Lower lobe of right lung (tissue), 2 donors: ENCODE data around the gene TMED6. TPM values are rescaled to one million over a fixed set of nuclear protein-coding genes. Genes with fewer than 3 reads are reported as not detected.
"Not testable (repeated sequence)": the region's sequence is repeated elsewhere in the genome, so short reads cannot be mapped to it uniquely, and the experiment has no call there.

Experiments used
- ATAC-seq, 2 donors: fragments of 200-7000 bp; cut with Tn5 transposase; one replicate each; pipeline ENCODE4 v1.9.1; 2020 to 2022; ENCODE audit warnings: mild to moderate bottlenecking in 2 of 2, moderate library complexity in 2 of 2
- DNase-seq: peaks from one replicate; pipeline ENCODE4 v3.0.0-alpha.2; 2020
- H3K27ac ChIP-seq: fragments of 200-600 bp; one replicate; pipeline ENCODE4 v1.8.0; 2022
- H3K27me3 ChIP-seq: fragments of 200-600 bp; one replicate; pipeline ENCODE4 v1.8.0; 2022; ENCODE audit warnings: low read depth
- H3K36me3 ChIP-seq: fragments of 200-600 bp; one replicate; pipeline ENCODE4 v1.8.0; 2022; ENCODE audit warnings: mild to moderate bottlenecking
- H3K4me1 ChIP-seq: fragments of 200-600 bp; one replicate; pipeline ENCODE4 v1.8.0; 2022
- H3K4me3 ChIP-seq: fragments of 200-600 bp; one replicate; pipeline ENCODE4 v1.8.0; 2022; ENCODE audit warnings: mild to moderate bottlenecking
- H3K9me3 ChIP-seq: fragments of 200-600 bp; one replicate; pipeline ENCODE4 v1.8.0; 2022
- intact Hi-C: fragments of 100-400 bp; cut with DNase I; formaldehyde crosslinking; loops from one replicate; pipeline ENCODE4 v1.11.0; 2022
- total RNA-seq: library from RNA; stranded (reverse); fragmentation: NEBNext Ultra II Directional; extraction: Animal tissue kit (Norgen Biotek cat#: 25700); gene quantifications from one replicate; pipeline ENCODE4 v1.2.1, GENCODE V29; 2021
- TF ChIP-seq, protein P1 (sequence below): fragments of 200-600 bp; IDR thresholded peaks from one replicate; pipeline ENCODE4 v1.8.0; 2022; ENCODE audit warnings: antibody characterized with exemption, mild to moderate bottlenecking
- donor health status: DM: no; HTN: yes; CAD: no; lungs with severe emphysema.

The TMED6 gene
- total RNA-seq, 1 donor from 2014 or later, result 0.77 TPM

GRCh38 chr16:69307091-69307490 is 44.5 kb downstream of the TMED6 start:
- ATAC-seq (no peak), DNase-seq (no peak)
- no peak overlapping the region for H3K4me3 ChIP-seq
- H3K9me3 ChIP-seq, result no peaks in the 10 kb centered on the region
- H3K27me3 ChIP-seq, result no peaks in the 10 kb centered on the region
- peaks cover 9% of the 10 kb centered on the region for H3K4me1 ChIP-seq
- H3K27ac ChIP-seq, result no peak overlapping the region
- TF ChIP-seq, protein P1, sequence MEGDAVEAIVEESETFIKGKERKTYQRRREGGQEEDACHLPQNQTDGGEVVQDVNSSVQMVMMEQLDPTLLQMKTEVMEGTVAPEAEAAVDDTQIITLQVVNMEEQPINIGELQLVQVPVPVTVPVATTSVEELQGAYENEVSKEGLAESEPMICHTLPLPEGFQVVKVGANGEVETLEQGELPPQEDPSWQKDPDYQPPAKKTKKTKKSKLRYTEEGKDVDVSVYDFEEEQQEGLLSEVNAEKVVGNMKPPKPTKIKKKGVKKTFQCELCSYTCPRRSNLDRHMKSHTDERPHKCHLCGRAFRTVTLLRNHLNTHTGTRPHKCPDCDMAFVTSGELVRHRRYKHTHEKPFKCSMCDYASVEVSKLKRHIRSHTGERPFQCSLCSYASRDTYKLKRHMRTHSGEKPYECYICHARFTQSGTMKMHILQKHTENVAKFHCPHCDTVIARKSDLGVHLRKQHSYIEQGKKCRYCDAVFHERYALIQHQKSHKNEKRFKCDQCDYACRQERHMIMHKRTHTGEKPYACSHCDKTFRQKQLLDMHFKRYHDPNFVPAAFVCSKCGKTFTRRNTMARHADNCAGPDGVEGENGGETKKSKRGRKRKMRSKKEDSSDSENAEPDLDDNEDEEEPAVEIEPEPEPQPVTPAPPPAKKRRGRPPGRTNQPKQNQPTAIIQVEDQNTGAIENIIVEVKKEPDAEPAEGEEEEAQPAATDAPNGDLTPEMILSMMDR, result no peak
- intact Hi-C loops, result no loop called here
- H3K36me3 ChIP-seq, result peaks cover 18% of the 10 kb centered on the region

GRCh38 chr16:69306031-69306430 is 45.6 kb downstream of the TMED6 start:
- ATAC-seq (no peak), DNase-seq (no peak)
- Histone ChIP-seq H3K36me3 (peaks cover 29% of the 10 kb centered on the region), H3K4me1 (peaks cover 5% of the 10 kb centered on the region), H3K27me3 (no peaks in the 10 kb centered on the region), H3K9me3 (no peaks in the 10 kb centered on the region), H3K27ac (no peak overlapping the region), H3K4me3 (no peak overlapping the region)
- intact Hi-C loops, result no loop called here
- TF ChIP-seq, protein P1, result no peak

- H3K4me3 ChIP-seq, result no peak overlapping the region
These were observed 49.3 kb downstream of the TMED6 start for GRCh38 chr16:69302301-69302700.

DNA sequence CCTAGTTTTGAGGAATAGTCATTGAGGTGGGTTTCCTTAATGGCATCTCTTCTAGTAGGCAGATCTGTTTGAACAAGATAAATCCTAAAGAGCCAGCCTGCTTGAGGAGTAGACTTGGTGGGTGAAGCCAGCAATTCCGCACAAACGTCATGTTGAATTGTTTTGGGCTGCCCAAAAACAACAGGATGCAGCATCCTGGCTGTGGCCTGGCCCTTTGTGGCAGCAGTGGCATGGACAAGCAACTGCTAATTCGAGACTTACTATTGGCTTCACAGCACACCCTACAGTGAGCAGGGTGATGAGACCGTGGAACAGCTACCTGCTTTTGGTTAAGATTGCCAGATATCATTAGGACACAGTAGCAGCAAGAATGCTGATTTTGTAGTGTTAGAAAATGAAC is 49.7 kb downstream of the TMED6 start:
- H3K9me3 ChIP-seq, result no peaks in the 10 kb centered on the region
- no peak overlapping the region for H3K4me3 ChIP-seq
- H3K27me3 ChIP-seq, result no peaks in the 10 kb centered on the region
- ATAC-seq, result no peak
- no peak overlapping the region for H3K27ac ChIP-seq
- intact Hi-C loops, result no loop called here
- peaks cover 47% of the 10 kb centered on the region for H3K36me3 ChIP-seq
- DNase-seq, result no peak
- peaks cover 8% of the 10 kb centered on the region for H3K4me1 ChIP-seq
- TF ChIP-seq, protein P1, result no peak

More at GRCh38 chr16:69302301-69302700, 49.3 kb downstream of the TMED6 start:
- intact Hi-C loops, result no loop called here
- ATAC-seq (no peak), DNase-seq (no peak)
- no peak overlapping the region for H3K27ac ChIP-seq
- H3K27me3 ChIP-seq, result no peaks in the 10 kb centered on the region
- peaks cover 47% of the 10 kb centered on the region for H3K36me3 ChIP-seq
- peaks cover 8% of the 10 kb centered on the region for H3K4me1 ChIP-seq
- TF ChIP-seq, protein P1, result no peak
- H3K9me3 ChIP-seq, result no peaks in the 10 kb centered on the region

- H3K4me3 ChIP-seq, result no peak overlapping the region
- no peak for DNase-seq
- no peak overlapping the region for H3K27ac ChIP-seq
- H3K36me3 ChIP-seq, result peaks cover 47% of the 10 kb centered on the region
- H3K9me3 ChIP-seq, result no peaks in the 10 kb centered on the region
- no peak for ATAC-seq
- no peaks in the 10 kb centered on the region for H3K27me3 ChIP-seq
- peaks cover 8% of the 10 kb centered on the region for H3K4me1 ChIP-seq
- intact Hi-C loops, result no loop called here
- TF ChIP-seq, protein P1, result no peak
These were observed 50.4 kb downstream of the TMED6 start for GRCh38 chr16:69301187-69301586.

- no peak overlapping the region for H3K27ac ChIP-seq
- no peak overlapping the region for H3K4me3 ChIP-seq
- ATAC-seq, result no peak
- DNase-seq, result no peak
- H3K4me1 ChIP-seq, result peaks cover 8% of the 10 kb centered on the region
- H3K9me3 ChIP-seq, result no peaks in the 10 kb centered on the region
- H3K27me3 ChIP-seq, result no peaks in the 10 kb centered on the region
- H3K36me3 ChIP-seq, result peaks cover 32% of the 10 kb centered on the region
- intact Hi-C loops, result no loop called here
- TF ChIP-seq, protein P1, result no peak
These were observed 53.3 kb downstream of the TMED6 start for GRCh38 chr16:69298261-69298660.

DNA sequence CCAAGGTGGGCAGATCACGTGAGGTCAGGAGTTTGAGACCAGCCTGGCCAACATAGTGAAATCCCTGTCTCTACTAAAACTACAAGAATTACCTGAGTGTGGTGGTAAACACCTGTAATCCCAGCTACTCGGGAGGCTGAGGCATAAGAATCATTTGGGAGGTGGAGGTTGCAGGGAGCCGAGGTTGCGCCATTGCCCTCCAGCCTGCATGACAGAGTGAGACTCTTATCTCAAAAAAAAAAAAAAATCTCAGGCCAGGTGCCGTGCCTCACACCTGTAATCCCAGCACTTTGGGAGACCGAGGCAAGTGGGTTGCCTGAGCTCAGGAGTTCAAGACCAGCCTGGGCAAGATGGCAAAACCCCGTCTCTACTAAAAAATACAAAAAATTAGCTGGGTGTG is 54.8 kb downstream of the TMED6 start:
- DNase-seq, H3K4me1 ChIP-seq, ATAC-seq, H3K27ac ChIP-seq, H3K9me3 ChIP-seq, H3K4me3 ChIP-seq, intact Hi-C loops, H3K27me3 ChIP-seq: not testable (repeated sequence)
- H3K36me3 ChIP-seq, result peaks cover 26% of the 10 kb centered on the region
